Fibroblast of the aortic adventitia (primary cell): Measurements from ENCODE around the gene R3HCC1L. TPM values are rescaled to one million over a fixed set of nuclear protein-coding genes. Genes with fewer than 3 reads are reported as not detected.
A peak's percentile ranks its signal among the peaks of the same experiment; 100 is the strongest.
"Not testable (repeated sequence)": the region's sequence is repeated elsewhere in the genome, so short reads cannot be mapped to it uniquely, and the experiment has no call there.

ENCODE experiments used
- DNase-seq: peaks from one replicate; pipeline ENCODE4 v3.0.0-alpha.2; 2010; ENCODE audit warnings: low read depth
- H3K4me3 ChIP-seq: 2 replicates; pipeline ENCODE4 v1.5.1; 2011; ENCODE audit warnings: low read depth, mild to moderate bottlenecking, control low read depth, low read length, moderate library complexity
- total RNA-seq: library from RNA; depleted of rRNA; stranded (reverse); fragments of >200 nt; gene quantifications from 2 replicates; pipeline ENCODE4 v1.2.3, GENCODE V29; 2012; ENCODE audit warnings: low replicate concordance
- TF ChIP-seq, protein P1 (sequence below): IDR thresholded peaks from 2 replicates; pipeline ENCODE4 v1.5.1; 2011; ENCODE audit warnings: mild to moderate bottlenecking, low read length, control low read depth, inconsistent platforms; ENCODE audit not compliant: insufficient read depth

R3HCC1L gene
- total RNA-seq, 1 donor, result 10.8 TPM

DNA sequence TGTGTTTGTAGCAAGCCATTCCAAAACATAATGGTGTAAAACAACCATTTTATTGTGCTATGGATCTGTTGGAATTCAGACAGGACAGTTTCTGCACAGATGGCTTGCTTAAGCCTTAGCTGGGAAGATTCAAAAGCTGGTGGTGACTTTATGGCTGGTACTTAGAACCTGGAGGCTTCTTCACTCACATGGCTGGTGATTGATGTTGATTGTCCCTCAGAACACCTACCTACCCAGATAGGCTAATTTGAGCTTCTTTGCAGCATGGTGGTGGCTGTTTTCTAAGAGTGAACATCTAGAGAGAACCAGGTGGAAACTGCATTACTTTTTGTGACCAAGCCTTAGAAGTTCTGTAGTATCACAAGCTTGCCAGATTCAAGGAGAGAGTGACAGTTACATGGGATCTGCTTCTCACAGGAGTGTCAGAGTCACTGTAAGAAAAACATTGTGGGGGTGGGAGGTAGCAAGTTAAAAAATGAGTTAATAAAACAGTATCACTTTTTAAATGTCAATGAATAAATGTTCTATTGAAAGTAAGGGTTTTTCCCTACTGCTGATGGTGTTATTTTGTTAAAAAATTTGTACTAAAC, 7.1 kb downstream of the R3HCC1L start:
- no peak for DNase-seq
- TF ChIP-seq, protein P1, sequence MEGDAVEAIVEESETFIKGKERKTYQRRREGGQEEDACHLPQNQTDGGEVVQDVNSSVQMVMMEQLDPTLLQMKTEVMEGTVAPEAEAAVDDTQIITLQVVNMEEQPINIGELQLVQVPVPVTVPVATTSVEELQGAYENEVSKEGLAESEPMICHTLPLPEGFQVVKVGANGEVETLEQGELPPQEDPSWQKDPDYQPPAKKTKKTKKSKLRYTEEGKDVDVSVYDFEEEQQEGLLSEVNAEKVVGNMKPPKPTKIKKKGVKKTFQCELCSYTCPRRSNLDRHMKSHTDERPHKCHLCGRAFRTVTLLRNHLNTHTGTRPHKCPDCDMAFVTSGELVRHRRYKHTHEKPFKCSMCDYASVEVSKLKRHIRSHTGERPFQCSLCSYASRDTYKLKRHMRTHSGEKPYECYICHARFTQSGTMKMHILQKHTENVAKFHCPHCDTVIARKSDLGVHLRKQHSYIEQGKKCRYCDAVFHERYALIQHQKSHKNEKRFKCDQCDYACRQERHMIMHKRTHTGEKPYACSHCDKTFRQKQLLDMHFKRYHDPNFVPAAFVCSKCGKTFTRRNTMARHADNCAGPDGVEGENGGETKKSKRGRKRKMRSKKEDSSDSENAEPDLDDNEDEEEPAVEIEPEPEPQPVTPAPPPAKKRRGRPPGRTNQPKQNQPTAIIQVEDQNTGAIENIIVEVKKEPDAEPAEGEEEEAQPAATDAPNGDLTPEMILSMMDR, result no peak
- no peak overlapping the region for H3K4me3 ChIP-seq

DNA sequence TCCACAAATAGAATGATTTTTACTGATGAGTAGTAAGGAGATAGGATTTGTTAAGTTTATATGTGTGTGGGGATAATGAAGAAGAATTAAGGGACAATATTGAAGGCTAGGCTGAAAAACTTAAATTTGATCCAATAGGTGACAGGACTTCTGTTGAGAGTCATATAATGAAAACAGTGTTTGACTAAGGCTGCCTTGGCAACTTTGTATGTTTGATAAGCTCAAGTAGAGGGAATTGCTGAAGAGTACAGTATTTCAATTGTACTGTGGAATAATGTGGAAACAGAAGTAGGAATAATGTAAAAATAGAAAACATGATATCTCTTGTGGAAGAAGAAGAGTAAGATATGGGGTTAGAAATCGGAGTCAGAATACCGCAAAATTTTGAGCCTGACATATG, 10.5 kb downstream of the R3HCC1L start:
- TF ChIP-seq, protein P1, result no peak

GRCh38 chr10:98149858-98150257, 15.4 kb downstream of the R3HCC1L start:
- no peak for DNase-seq
- TF ChIP-seq, protein P1, result no peak

More for the DNA sequence above, 10.5 kb downstream of the R3HCC1L start:
- DNase-seq, result no peak
- no peak overlapping the region for H3K4me3 ChIP-seq

DNA sequence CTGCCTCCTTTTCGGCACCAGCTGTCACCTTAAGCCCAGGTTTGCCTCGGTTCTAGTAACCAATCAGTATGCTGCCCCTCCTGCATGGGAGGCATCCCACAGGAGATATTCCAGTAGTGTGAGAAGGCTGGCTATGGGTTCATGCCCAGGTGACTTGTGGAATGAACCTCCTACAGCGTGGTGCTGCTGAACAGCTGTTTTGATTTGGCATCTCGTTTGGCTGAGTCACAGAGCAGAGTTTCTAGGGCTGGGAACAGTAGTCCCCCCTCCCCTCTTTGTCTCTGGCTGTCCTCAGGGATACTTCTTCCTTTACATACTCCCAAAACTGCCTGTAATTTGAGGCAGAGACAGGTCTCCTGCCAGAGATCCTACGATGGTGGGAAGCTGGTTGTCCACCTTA, 16.1 kb downstream of the R3HCC1L start:
- TF ChIP-seq, protein P1, result no peak
- no peak overlapping the region for H3K4me3 ChIP-seq
- peak; percentile 40 for DNase-seq

More at GRCh38 chr10:98149858-98150257, 15.4 kb downstream of the R3HCC1L start:
- no peak overlapping the region for H3K4me3 ChIP-seq

DNA sequence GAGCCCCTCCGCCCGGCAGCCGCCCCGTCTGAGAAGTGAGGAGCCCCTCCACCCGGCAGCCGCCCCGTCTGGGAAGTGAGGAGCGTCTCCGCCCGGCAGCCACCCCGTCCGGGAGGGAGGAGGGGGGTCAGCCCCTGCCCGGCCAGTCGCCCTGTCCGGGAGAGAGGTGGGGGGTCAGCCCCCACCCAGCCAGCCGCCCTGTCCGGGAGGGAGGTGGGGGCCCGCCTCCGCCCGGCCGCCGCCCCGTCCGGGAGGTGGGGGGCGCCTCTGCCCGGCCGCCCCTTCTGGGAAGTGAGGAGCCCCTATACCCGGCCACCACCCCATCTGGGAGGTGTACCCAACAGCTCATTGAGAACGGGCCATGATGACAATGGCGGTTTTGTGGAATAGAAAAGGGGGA, 18.3 kb downstream of the R3HCC1L start:
- not testable (repeated sequence) for H3K4me3 ChIP-seq, DNase-seq

- DNase-seq, result peak; percentile 10
Measured at GRCh38 chr10:98153213-98153958, 18.9 kb downstream of the R3HCC1L start.

DNA sequence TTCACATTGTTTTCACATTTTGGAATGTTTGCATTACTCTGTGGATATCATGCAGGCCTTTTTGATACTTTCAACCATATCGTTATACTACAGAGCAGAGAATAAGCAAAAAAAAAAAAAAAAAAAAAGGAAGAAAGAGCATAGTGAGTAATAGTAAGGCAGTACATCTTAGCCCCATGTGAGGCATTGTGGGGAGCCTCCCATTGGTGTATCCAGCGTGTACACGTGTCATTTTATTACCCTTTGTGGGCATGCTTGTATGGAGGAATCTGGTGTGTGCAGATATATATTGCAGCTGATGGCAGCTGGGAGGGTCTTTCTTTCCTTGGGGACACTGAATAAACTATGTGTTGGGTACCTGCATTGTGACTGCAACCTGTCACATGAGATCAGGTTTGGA, 19.6 kb downstream of the R3HCC1L start:
- TF ChIP-seq, protein P1, result no peak
- no peak for DNase-seq

More at GRCh38 chr10:98153213-98153958, 18.9 kb downstream of the R3HCC1L start:
- H3K4me3 ChIP-seq, result not testable (repeated sequence)

DNA sequence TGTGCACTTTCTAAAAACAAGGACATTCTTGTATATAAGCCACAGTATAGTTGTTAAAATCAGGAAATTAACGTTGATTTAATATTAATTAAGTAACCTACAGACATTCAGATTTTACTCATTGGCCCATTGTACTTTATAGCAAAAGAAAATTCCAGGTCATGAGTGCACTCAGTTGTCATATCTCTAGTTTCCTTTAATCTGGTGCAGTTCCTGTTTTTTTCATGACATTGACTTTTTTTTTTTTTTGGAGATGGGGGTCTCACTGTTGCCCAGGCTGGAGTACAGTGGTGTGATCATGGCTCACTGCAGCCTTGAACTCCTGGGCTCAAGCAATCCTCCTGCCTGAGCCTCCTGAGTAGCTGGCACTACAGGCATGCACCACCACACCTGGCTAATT, 24.1 kb downstream of the R3HCC1L start:
- TF ChIP-seq, protein P1, result no peak
- DNase-seq, result no peak
- H3K4me3 ChIP-seq, result no peak overlapping the region

More for the DNA sequence above, 19.6 kb downstream of the R3HCC1L start:
- H3K4me3 ChIP-seq, result no peak overlapping the region
